ENCODE data around the gene MAPKAP1.

- no peak for TF ChIP-seq CTCF (IDR thresholded peaks at IDR 0.05; ENCODE audit: insufficient read depth, low read length)
- TF ChIP-seq POLR2AphosphoS5 (IDR thresholded peaks at IDR 0.05; ENCODE audit: low read depth), result no peak
- TF ChIP-seq GABPA (IDR thresholded peaks at IDR 0.05; ENCODE audit: low read depth), result no peak
- TF ChIP-seq REST (IDR thresholded peaks at IDR 0.05; ENCODE audit: insufficient replicate concordance, low read depth), result no peak
- no peak for TF ChIP-seq SPI1 (IDR thresholded peaks at IDR 0.05; ENCODE audit: borderline replicate concordance, low read depth)
These were observed 296.5 kb downstream of the MAPKAP1 start for GRCh38 chr9:125410522-125410894.

All from HL-60 (cell line).